Gastrocnemius medialis (tissue), 4 donors: ENCODE results near the gene ZNF318.

Experiments used
- POLR2A ChIP-seq, 2 donors: fragments of 450-650 bp; IDR thresholded peaks; one replicate each; pipeline ENCODE4 v1.6.1; 2017; ENCODE audit warnings: antibody characterized with exemption in 2 of 2, mild to moderate bottlenecking in 2 of 2, moderate library complexity in 2 of 2
- TF ChIP-seq, protein P1 (sequence below), 5 experiments: fragments of 450-650 bp in 3 of 5; fragments of 200-600 bp in 2 of 5; sonication (generic) in 2 of 5; IDR thresholded peaks in 4 of 5; conservative IDR thresholded peaks in 1 of 5; 1 replicate in 4 of 5; 2 replicates in 1 of 5; pipeline ENCODE4 v1.5.1; 2016 to 2019; ENCODE audit warnings: antibody characterized with exemption in 5 of 5, mild to moderate bottlenecking in 3 of 5, moderate library complexity in 3 of 5

DNA sequence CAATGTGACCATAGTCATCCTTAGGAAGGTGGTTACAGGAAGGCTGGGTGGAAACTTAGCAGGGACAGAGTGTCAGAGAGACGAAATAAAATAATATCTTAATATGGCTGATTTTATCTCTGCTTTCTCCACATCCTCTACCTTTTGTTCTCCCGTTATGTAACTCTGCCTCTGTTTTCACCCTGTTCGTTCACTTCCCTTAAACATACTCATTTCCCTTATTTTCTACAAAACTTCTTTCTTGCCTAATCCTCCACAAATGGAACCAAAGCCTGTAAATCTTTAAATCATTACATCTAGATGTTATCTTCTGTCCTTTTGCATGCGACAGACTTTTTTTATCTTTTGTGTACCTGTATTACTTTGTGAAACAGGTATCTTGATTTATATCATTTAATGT, 37.6 kb downstream of the ZNF318 start:
- TF ChIP-seq, protein P1, sequence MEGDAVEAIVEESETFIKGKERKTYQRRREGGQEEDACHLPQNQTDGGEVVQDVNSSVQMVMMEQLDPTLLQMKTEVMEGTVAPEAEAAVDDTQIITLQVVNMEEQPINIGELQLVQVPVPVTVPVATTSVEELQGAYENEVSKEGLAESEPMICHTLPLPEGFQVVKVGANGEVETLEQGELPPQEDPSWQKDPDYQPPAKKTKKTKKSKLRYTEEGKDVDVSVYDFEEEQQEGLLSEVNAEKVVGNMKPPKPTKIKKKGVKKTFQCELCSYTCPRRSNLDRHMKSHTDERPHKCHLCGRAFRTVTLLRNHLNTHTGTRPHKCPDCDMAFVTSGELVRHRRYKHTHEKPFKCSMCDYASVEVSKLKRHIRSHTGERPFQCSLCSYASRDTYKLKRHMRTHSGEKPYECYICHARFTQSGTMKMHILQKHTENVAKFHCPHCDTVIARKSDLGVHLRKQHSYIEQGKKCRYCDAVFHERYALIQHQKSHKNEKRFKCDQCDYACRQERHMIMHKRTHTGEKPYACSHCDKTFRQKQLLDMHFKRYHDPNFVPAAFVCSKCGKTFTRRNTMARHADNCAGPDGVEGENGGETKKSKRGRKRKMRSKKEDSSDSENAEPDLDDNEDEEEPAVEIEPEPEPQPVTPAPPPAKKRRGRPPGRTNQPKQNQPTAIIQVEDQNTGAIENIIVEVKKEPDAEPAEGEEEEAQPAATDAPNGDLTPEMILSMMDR (IDR thresholded peaks at IDR 0.05 in 4 of 5, conservative IDR thresholded peaks at IDR 0.05 in 1 of 5), result no peak
- TF ChIP-seq POLR2A (IDR thresholded peaks at IDR 0.05), result no peak
